AG04450 (cell line): Measurements from ENCODE around the gene GSTM3. TPM values are rescaled to one million over a fixed set of nuclear protein-coding genes. Genes with fewer than 3 reads are reported as not detected.
"Not testable (repeated sequence)": the region's sequence is repeated elsewhere in the genome, so short reads cannot be mapped to it uniquely, and the experiment has no call there.

Experiments
- CTCF ChIA-PET: fragments of 300-600, 350-600 bp; formaldehyde crosslinking; extraction: SDS; loops from one replicate; lab custom pipeline; 2022; ENCODE audit warnings: antibody characterized with exemption, inconsistent platforms; lab: Charles Lee
- POLR2A ChIA-PET: fragments of 350-600 bp; formaldehyde crosslinking; extraction: SDS; loops from one replicate; lab custom pipeline; 2021; ENCODE audit warnings: antibody characterized with exemption, inconsistent platforms; lab: Yijun Ruan, JAX
- DNase-seq: peaks from one replicate; pipeline ENCODE4 v3.0.0-alpha.2; 2011; ENCODE audit warnings: low read depth, low spot score
- H3K27ac ChIP-seq: one replicate; pipeline ENCODE4 v1.5.1; 2012; ENCODE audit warnings: low read depth, low read length, control low read depth
- H3K27me3 ChIP-seq: one replicate; pipeline ENCODE4 v1.6.0; 2012; ENCODE audit warnings: low read length; ENCODE audit not compliant: control insufficient read depth, insufficient read depth
- H3K4me3 ChIP-seq: 2 replicates; pipeline ENCODE4 v1.5.1; 2011; ENCODE audit warnings: mild to moderate bottlenecking, low read depth, low read length, control low read depth
- H3K9me3 ChIP-seq: 2 replicates; pipeline ENCODE4 v1.5.1; 2012; ENCODE audit warnings: low read length; ENCODE audit not compliant: control insufficient read depth, insufficient read depth
- CTCF ChIP-seq: IDR thresholded peaks from 2 replicates; pipeline ENCODE4 v1.5.1; 2011; ENCODE audit warnings: low read depth, low read length, control low read depth, inconsistent platforms
- polyA plus RNA-seq: library from polyadenylated mRNA; depleted of rRNA; stranded (reverse); fragments of >200 nt; gene quantifications from 2 replicates; pipeline ENCODE4 v1.2.3, GENCODE V29; 2011

GSTM3 gene
- polyA plus RNA-seq, 1 experiment, result 299 TPM

- no peak for DNase-seq
- CTCF ChIA-PET, result interaction anchor here (0.9 to 1.8 kb wide), 3 partner anchors 108 to 205 kb away, joined by 3 to 7 read pairs (median 3); no protein-coding TSS in a partner anchor
- Histone ChIP-seq H3K27ac (no peak overlapping the region), H3K27me3 (peaks cover 35% of the 10 kb centered on the region), H3K9me3 (peaks cover 9% of the 10 kb centered on the region), H3K4me3 (no peak overlapping the region)
- POLR2A ChIA-PET, result no interaction called here
- TF ChIP-seq CTCF, result no peak
Measured at GRCh38 chr1:109750241-109750882, 9.5 kb upstream of the GSTM3 start.

GRCh38 chr1:109749221-109749620 is 8.4 kb upstream of the GSTM3 start:
- CTCF ChIA-PET, result interaction anchor here (1.1 to 1.3 kb wide), 3 partner anchors 25 to 217 kb away, joined by 3 to 4 read pairs (median 3); no protein-coding TSS in a partner anchor
- no peak for DNase-seq
- H3K9me3 ChIP-seq, result peaks cover 9% of the 10 kb centered on the region
- H3K4me3 ChIP-seq, result no peak overlapping the region
- H3K27ac ChIP-seq, result no peak overlapping the region
- H3K27me3 ChIP-seq, result peaks cover 35% of the 10 kb centered on the region
- POLR2A ChIA-PET, result interaction anchor here (0.6 to 0.9 kb wide), 2 partner anchors 10 to 40 kb away, joined by 3 to 8 read pairs; no protein-coding TSS in a partner anchor
- no peak for TF ChIP-seq CTCF

- H3K4me3 ChIP-seq, H3K27ac ChIP-seq, H3K9me3 ChIP-seq, POLR2A ChIA-PET, DNase-seq: not testable (repeated sequence)
- CTCF ChIA-PET, result interaction anchor here (1.2 to 1.3 kb wide), 2 partner anchors 26 to 108 kb away, joined by 3 read pairs; no protein-coding TSS in a partner anchor
- peaks cover 34% of the 10 kb centered on the region for H3K27me3 ChIP-seq
Measured at GRCh38 chr1:109748311-109748710, 7.5 kb upstream of the GSTM3 start.

- Histone ChIP-seq H3K4me3 (peak overlapping the region; percentile 79), H3K9me3 (no peaks in the 10 kb centered on the region), H3K27me3 (peaks cover 3% of the 10 kb centered on the region), H3K27ac (peak overlapping the region; percentile 61)
- POLR2A ChIA-PET, result interaction anchor here (0.6 to 1.5 kb wide), 4 partner anchors 10 to 137 kb away, joined by 3 read pairs; no protein-coding TSS in a partner anchor
- no peak for TF ChIP-seq CTCF
- peak; percentile 13 for DNase-seq
- CTCF ChIA-PET, result interaction anchor here (1.0 to 1.4 kb wide), 2 partner anchors 99 to 194 kb away, joined by 3 to 5 read pairs; no protein-coding TSS in a partner anchor
Measured at GRCh38 chr1:109739738-109740614, 862 bp downstream of the GSTM3 start.

- no peak for DNase-seq
- ChIA-PET POLR2A (no interaction called here), CTCF (interaction anchor here (0.8 to 1.2 kb wide), 3 partner anchors 43 to 187 kb away, joined by 3 read pairs; no protein-coding TSS in a partner anchor)
- H3K9me3 ChIP-seq, result no peaks in the 10 kb centered on the region
- no peak overlapping the region for H3K27ac ChIP-seq
- peaks cover 3% of the 10 kb centered on the region for H3K27me3 ChIP-seq
- H3K4me3 ChIP-seq, result no peak overlapping the region
- TF ChIP-seq CTCF, result no peak
Measured at GRCh38 chr1:109733236-109733870, 7.5 kb downstream of the GSTM3 start.
